Skeletal muscle tissue (tissue), 4 donors: ENCODE data around the gene CFAP57. TPM values are rescaled to one million over a fixed set of nuclear protein-coding genes. Genes with fewer than 3 reads are reported as not detected.

Source experiments
- H3K27ac ChIP-seq: one replicate; pipeline ENCODE4 v1.7.0; 2013; ENCODE audit warnings: mild to moderate bottlenecking, low read depth, low read length, inconsistent platforms
- H3K27me3 ChIP-seq, 3 donors: one replicate each; pipeline ENCODE4 v1.7.0; 2013; ENCODE audit warnings: low read length in 3 of 3; ENCODE audit not compliant: control insufficient read depth in 3 of 3, insufficient read depth in 3 of 3
- H3K36me3 ChIP-seq, 3 donors: one replicate each; pipeline ENCODE4 v1.7.0; 2013; ENCODE audit warnings: low read length in 3 of 3; ENCODE audit not compliant: control insufficient read depth in 3 of 3, insufficient read depth in 3 of 3
- H3K4me1 ChIP-seq, 3 donors: one replicate each; pipeline ENCODE4 v1.7.0; 2013; ENCODE audit warnings: low read length in 3 of 3, mild to moderate bottlenecking in 3 of 3; ENCODE audit not compliant: control insufficient read depth in 3 of 3, insufficient read depth in 3 of 3
- H3K4me3 ChIP-seq, 3 donors: one replicate each; pipeline ENCODE4 v1.7.0; 2013; ENCODE audit warnings: low read length in 3 of 3
- H3K9ac ChIP-seq, 3 donors: one replicate each; pipeline ENCODE4 v1.7.0; 2013; ENCODE audit warnings: low read length in 3 of 3, mild to moderate bottlenecking in 3 of 3, moderate library complexity in 2 of 3, low read depth in 1 of 3
- H3K9me3 ChIP-seq, 3 donors: one replicate each; pipeline ENCODE4 v1.7.0; 2013; ENCODE audit warnings: low read length in 3 of 3; ENCODE audit not compliant: control insufficient read depth in 3 of 3
- total RNA-seq: library from RNA; depleted of rRNA; stranded (reverse); fragments of >200 nt; gene quantifications from one replicate; pipeline ENCODE4 v1.2.3, GENCODE V29; 2014
- donor health status: Osteomylitis.

The CFAP57 gene
- total RNA-seq, 1 donor from 2014 or later: 0.52 TPM

GRCh38 chr1:43266881-43267280, 94.8 kb downstream of the CFAP57 start:
- H3K27ac ChIP-seq: no peak overlapping the region
- H3K9ac ChIP-seq: no peak overlapping the region
- H3K36me3 ChIP-seq: no peaks in the 10 kb centered on the region
- no peak overlapping the region for H3K4me3 ChIP-seq
- peaks cover 19 to 23% (median 22%) of the 10 kb centered on the region in 3 donors for H3K27me3 ChIP-seq
- no peaks in the 10 kb centered on the region for H3K4me1 ChIP-seq
- H3K9me3 ChIP-seq: no peaks in the 10 kb centered on the region

- Histone ChIP-seq H3K4me3 (no peak overlapping the region), H3K27me3 (peaks cover 23 to 27% (median 26%) of the 10 kb centered on the region in 3 donors), H3K9ac (no peak overlapping the region), H3K36me3 (no peaks in the 10 kb centered on the region), H3K4me1 (no peaks in the 10 kb centered on the region), H3K9me3 (no peaks in the 10 kb centered on the region), H3K27ac (no peak overlapping the region)
These were observed 95.2 kb downstream of the CFAP57 start for GRCh38 chr1:43267291-43267805.

GRCh38 chr1:43267818-43268425, 95.8 kb downstream of the CFAP57 start:
- H3K36me3 ChIP-seq: no peaks in the 10 kb centered on the region
- H3K9me3 ChIP-seq: no peaks in the 10 kb centered on the region
- no peak overlapping the region for H3K27ac ChIP-seq
- H3K27me3 ChIP-seq: peaks cover 26 to 33% (median 26%) of the 10 kb centered on the region in 3 donors
- no peak overlapping the region for H3K9ac ChIP-seq
- H3K4me1 ChIP-seq: no peaks in the 10 kb centered on the region
- H3K4me3 ChIP-seq: no peak overlapping the region

- H3K4me3 ChIP-seq: no peak within 1 kb of the TSS
- H3K9ac ChIP-seq: no peak within 1 kb of the TSS
- peaks cover 26 to 36% (median 29%) of the 10 kb centered on the region in 3 donors for H3K27me3 ChIP-seq
- H3K27ac ChIP-seq: no peak within 1 kb of the TSS
- no peaks in the 10 kb centered on the region for H3K36me3 ChIP-seq
- H3K4me1 ChIP-seq: no peaks in the 10 kb centered on the region
- no peaks in the 10 kb centered on the region for H3K9me3 ChIP-seq
These were observed 97.7 kb downstream of the CFAP57 start, which contains the start of gene TMEM125 for GRCh38 chr1:43269627-43270375. TSS of gene TMEM125 (plus strand) at chr1:43269983. CDS start at chr1:43272723, 2,740 bp downstream.

GRCh38 chr1:43270421-43271095, 98.4 kb downstream of the CFAP57 start:
- no peak overlapping the region for H3K4me3 ChIP-seq
- peaks cover 26 to 36% (median 35%) of the 10 kb centered on the region in 3 donors for H3K27me3 ChIP-seq
- no peak overlapping the region for H3K27ac ChIP-seq

GRCh38 chr1:43271186-43272118, 99.3 kb downstream of the CFAP57 start:
- Histone ChIP-seq H3K9ac (no peak overlapping the region), H3K4me3 (no peak overlapping the region), H3K4me1 (no peaks in the 10 kb centered on the region), H3K36me3 (no peaks in the 10 kb centered on the region), H3K27me3 (peaks cover 32 to 38% (median 36%) of the 10 kb centered on the region in 3 donors), H3K27ac (no peak overlapping the region), H3K9me3 (no peaks in the 10 kb centered on the region)

More at GRCh38 chr1:43270421-43271095, 98.4 kb downstream of the CFAP57 start:
- no peaks in the 10 kb centered on the region for H3K36me3 ChIP-seq
- no peaks in the 10 kb centered on the region for H3K4me1 ChIP-seq
- H3K9ac ChIP-seq: no peak overlapping the region
- H3K9me3 ChIP-seq: no peaks in the 10 kb centered on the region

GRCh38 chr1:43272161-43272560, 100.0 kb downstream of the CFAP57 start:
- Histone ChIP-seq H3K4me3 (no peak overlapping the region), H3K36me3 (no peaks in the 10 kb centered on the region), H3K9ac (no peak overlapping the region), H3K4me1 (no peaks in the 10 kb centered on the region), H3K9me3 (no peaks in the 10 kb centered on the region), H3K27ac (no peak overlapping the region), H3K27me3 (peaks cover 32 to 38% (median 36%) of the 10 kb centered on the region in 3 donors)

GRCh38 chr1:43272576-43273571, 100.7 kb downstream of the CFAP57 start:
- Histone ChIP-seq H3K9me3 (no peaks in the 10 kb centered on the region), H3K9ac (no peak overlapping the region), H3K4me3 (no peak overlapping the region), H3K36me3 (no peaks in the 10 kb centered on the region), H3K27me3 (peaks cover 32 to 41% (median 38%) of the 10 kb centered on the region in 3 donors), H3K27ac (no peak overlapping the region), H3K4me1 (no peaks in the 10 kb centered on the region)
